ENCODE data around the gene CCSER1. TPM values are rescaled to one million over a fixed set of nuclear protein-coding genes. Genes with fewer than 3 reads are reported as not detected.
A peak's percentile ranks its signal among the peaks of the same experiment; 100 is the strongest.

The CCSER1 gene
- total RNA-seq, 1 experiment from 2014 or later, result not detected

DNA sequence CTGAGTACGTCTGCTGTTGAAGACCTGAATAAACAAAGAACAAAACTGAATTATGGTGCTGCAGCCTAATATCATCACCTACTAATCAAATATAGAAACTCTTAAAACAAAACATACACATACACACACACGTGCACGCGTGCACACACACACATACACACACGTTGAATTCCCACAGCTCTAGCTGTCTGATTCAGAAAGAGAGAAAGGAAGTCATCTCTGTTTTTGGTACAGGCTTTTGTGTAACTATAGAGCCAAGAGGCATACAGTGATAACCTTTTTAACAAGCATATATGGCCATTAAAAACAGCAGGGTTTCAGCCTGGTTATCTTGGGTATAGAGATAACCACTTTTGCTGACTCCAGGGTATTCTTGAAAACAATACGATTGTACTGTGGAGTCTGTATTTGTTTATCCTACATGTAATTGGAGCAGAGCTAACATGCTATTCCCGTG lies 823.2 kb downstream of the CCSER1 start:
- DNase-seq (ENCODE audit: low spot score), result peak; percentile 25

DNA sequence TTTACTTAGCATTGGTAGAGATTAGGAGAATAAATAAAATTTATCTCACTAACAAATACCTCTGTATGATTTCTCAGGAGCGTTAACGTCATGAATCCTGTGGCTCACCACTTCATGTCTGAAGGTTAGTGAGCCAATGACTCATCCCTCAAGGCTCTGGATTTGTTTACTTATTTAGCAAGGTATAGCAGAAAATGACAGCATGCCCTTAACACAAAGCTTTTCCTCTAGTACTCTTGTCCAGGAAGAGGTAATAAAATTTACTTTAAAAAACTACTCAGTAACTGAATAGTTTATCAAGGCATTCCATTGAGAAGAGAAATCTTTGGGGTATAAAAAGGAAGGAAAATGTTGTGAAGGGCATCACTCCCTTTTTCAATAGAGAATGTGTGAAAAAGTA lies 823.8 kb downstream of the CCSER1 start:
- DNase-seq (ENCODE audit: low spot score), result peak; percentile 81

DNA sequence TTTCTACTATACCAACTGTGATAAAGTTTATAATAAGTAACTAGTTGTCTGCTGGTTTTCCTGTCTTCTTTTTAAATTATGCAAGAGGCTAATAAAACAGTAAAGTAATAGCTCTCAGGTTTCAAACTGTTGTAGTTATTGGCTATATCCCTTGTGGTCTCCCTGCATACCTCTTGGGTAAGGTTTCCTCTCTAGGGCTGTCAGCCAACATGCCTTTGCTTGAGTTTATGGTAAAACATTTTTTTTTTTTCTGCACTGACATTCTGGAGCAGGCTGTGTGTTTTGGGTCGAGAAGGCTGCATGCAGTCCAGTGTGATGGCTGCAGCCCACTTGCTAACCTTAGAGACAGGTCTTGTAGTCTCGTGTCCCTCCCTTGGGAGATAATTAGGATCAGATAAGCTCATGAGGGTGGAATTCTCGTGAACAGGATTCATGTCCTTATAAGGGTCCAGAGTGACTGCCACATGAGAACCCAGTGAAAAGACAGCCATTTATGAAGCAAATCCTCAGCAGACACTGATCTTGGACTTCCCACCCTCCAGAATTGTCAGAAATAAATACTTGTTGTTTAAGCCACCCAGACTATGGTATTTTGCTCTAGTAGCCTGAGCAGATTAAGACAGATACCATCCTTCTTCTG lies 831.2 kb downstream of the CCSER1 start:
- DNase-seq (ENCODE audit: low spot score), result peak; percentile 45

DNA sequence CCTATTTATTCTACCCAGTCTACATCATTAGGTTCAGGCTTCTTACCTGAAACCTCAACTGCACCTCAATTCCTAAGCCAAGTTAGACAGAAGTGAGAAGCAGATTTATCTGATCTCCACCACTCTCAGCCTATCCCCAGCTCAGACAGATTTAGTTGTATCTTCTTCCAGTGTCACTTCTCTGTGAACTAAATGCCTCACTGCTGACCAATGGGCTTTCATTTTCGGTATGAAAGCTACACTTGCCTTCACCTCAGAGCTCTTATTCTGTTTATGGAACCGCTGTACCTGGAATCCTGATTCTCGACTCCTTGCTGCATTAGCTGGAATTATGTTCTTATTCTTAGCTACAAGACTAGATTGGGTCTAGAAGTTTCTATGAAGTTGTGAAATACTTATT lies 833.2 kb downstream of the CCSER1 start:
- no peak for DNase-seq (ENCODE audit: low spot score)

DNA sequence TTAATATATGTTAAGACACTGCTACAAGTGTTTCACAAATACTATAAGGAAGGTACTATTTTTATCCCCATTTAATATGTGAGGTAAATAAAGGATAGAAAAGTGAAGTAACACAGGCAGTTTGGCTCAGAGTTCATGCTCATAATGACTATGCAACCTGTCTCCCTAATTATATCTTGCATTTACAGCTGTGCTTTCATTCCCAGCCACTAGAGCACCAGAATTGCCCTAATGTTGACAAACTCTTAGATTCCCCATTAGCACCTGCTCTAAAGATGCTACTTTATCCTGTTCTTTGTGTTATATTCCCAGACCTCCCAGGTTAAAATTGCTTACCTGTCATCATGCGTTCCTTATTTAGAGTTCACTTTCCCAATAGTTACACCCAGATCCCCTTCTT lies 833.6 kb downstream of the CCSER1 start:
- no peak for DNase-seq (ENCODE audit: low spot score)

DNA sequence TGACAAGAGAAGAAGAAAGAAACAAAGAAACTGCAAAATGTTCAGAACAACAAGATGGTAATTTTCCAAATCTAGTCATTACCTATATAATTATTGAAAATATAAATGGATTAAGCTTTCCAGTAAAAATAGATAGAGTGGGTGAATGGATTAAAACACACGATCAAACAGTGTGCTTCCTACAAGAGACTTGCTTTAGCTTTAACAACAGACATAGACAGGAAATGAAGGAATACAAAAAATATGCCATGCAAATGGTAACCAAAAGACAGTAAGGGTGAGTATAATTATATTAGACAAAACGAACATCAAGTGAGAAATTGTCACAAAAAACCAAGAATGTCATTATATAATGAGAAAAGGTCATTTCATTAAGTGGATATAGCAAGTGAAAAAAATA lies 842.8 kb downstream of the CCSER1 start:
- DNase-seq (ENCODE audit: low spot score), result no peak

DNA sequence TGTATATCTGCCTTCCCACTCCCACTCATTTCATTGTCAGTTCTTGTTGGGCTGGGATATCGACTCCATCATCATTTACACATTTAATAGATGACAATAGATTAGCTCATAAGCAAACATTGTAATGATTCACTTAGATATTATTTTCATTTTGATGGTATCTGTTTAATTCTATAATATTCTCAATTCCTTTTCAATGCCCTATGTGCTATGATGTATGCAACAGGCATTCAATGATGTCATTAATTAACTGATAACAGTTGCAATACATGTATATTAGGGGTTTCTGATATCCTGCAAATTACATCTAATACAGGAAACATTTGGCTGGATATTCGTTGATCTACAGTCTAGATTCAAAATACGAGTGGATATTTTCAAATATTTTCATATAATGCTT lies 850.5 kb downstream of the CCSER1 start:
- no peak for DNase-seq (ENCODE audit: low spot score)

DNA sequence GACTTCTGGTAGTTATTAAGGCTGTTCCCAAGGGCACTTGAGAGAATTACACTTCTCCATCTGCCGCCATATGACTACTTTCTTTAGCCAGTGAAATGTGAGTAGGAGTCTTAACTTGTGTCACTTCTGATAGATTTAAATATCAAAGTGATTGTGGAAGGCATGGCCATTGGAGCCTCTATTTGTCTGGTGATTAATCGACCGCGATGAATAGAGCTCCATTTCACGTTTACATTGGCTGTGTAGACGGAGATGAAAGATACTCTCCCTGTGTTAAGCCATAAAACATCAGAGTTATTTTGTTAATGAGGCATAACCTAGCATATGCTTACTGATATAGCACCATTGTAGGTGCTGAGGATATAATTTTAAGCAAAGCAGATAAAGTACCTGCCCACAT lies 852.4 kb downstream of the CCSER1 start:
- DNase-seq (ENCODE audit: low spot score), result no peak

DNA sequence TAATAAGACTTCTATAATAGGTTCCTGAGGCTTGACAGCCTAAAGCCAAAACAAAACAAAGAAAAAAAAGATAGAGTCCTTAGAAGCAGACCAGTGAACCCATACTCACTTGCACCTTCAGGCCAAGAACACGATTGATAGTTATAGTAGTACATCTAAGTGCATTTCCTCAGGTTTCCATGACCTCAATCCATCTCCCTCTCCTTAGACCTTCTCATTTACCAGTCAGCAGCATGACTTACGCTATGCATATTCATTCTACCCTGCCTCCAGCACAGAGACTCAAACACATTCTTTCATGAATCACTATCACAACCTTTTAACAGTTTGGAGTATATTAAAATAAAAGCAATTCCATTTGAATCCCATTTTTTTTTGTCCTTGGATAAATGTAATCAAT lies 855.6 kb downstream of the CCSER1 start:
- DNase-seq (ENCODE audit: low spot score), result no peak

DNA sequence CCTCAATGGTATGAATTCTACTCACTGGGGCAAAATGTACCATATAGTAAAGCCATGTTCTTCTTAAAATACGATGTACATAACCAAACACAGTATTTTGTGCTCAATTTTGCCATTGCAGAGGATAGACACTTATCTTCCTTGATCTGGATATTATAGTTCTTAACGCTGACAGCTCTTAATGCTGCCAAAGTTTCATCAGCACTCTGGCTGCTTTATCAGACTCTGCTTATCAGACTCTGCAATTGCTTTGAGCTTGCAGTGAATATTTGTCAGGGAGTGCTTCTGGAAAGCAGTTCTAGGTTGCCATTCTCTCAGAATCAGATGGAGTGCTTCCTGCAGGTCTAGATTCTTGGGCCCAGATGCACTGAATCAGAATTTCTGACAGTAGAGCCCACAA lies 863.1 kb downstream of the CCSER1 start:
- no peak for DNase-seq (ENCODE audit: low spot score)

DNA sequence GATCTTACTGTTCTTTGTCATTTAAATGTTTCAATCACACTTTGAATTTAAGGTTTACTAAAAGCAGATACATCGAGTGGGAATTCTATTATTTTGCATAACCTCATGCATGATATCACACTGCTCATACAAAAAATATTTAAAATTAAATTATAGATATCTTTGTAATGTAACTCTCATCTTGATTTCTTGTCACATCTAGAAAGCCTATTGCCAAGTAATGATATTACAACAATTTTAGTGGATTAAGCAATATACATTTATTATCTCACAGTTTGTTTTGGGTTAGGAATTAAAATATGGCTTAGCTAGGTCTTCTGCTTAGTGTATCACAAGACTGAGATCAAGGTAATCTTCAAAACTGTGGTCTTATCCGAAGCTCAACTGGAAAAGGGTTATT lies 865.0 kb downstream of the CCSER1 start:
- DNase-seq (ENCODE audit: low spot score), result no peak

DNA sequence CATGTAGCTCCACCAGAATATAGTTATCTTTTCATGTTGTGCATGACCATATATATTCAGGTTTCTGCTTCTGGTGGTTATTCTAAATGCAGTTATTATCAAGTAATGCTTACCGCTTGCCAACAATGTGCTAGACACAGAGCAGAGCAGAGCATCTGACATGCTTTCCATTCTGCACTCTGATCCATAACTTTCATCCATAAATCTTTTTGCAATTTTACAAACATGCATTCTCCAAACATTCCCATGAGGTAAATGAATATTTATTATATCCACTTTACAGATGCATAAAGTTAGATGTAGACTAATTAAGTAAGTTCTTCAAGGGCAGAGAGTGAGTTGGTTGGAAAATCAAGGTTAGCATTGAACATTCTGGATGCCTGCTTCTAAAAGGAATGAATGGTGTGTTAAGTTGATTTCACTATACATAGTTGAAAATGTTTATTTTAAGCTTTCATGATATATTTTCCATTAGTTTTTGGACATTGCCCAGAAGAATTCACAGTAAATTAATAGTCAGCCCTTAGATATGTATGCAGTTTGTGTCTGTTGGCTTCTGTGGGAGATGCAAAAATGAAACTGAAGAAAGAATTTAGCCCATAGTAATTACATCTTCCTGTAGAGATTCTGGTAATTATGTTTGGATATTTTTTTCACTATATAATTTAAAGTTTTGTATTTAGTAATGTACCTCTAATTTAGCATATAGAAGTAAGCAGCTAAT lies 867.8 kb downstream of the CCSER1 start:
- DNase-seq (ENCODE audit: low spot score), result no peak

DNA sequence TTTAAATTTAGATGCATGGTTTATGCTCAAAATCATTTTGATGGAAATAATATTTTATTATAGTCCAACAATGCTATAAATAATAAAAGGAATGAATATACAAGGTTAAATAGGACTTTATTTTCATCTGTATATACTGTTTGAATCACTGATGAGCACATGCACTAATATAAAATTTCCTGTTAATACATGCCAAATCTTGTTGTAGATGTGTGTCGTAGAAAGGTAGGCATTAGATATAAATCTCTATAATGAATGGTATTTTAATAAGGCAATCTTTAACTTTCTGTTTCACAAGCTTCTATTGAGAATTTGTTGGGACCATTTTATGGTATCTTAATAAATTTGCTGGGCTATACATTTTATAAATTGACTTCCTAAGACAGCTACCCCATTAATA lies 868.8 kb downstream of the CCSER1 start:
- DNase-seq (ENCODE audit: low spot score), result no peak

DNA sequence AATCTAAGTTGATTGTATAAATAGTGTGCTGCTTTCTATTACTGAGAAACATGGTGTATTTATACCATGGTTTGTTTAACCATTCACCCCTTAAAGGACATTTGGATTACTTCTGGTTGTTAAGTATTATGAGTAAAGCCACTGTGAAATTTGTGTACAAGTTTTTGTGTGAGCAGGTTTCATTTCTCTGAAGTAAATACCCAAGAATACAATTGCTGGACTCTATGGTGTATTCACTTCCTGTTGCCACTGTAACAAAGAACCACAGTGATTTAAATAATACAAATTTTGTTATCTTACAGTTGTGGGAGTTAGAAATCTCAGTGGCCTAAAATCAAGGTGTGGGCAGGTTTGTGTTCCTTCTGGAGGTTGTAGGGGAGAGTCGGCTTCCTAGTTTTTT lies 869.6 kb downstream of the CCSER1 start:
- DNase-seq (ENCODE audit: low spot score), result no peak

DNA sequence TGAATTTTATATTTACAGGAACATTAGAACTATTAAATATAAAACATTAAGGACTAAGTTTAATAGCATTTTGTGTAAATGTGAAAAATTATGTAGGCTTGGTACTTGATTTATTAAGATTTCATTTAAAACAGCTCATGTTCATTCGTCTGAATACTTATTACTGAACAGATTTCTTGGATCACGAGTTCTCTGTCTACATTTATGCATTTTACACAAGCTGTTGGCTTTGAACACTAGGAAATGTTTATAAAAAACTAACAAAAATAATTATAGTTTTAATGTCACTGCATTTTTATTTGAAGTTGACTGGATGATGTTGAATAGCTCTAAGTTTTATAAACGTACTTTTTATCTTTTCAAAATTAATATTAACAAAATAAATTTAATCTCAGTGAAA lies 888.7 kb downstream of the CCSER1 start:
- DNase-seq (ENCODE audit: low spot score), result no peak

DNA sequence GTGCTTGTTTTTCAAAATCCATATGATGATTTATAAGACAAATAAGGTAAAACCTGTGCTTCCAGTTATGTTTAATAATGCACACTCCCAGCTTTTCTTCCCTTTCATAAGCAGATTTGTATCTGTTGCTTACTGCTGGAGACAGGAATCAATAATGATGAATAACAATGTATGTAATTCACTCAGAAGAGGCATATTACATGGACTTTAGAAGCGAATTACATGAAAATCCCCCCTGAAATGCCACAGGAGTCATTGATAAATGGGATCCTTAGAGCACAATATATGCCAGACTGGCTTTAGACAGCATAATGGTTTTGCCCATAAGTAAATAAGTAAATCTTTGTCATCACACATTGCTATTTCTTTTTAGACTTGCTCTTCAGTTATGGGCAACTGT lies 892.3 kb downstream of the CCSER1 start:
- no peak for DNase-seq (ENCODE audit: low spot score)

DNA sequence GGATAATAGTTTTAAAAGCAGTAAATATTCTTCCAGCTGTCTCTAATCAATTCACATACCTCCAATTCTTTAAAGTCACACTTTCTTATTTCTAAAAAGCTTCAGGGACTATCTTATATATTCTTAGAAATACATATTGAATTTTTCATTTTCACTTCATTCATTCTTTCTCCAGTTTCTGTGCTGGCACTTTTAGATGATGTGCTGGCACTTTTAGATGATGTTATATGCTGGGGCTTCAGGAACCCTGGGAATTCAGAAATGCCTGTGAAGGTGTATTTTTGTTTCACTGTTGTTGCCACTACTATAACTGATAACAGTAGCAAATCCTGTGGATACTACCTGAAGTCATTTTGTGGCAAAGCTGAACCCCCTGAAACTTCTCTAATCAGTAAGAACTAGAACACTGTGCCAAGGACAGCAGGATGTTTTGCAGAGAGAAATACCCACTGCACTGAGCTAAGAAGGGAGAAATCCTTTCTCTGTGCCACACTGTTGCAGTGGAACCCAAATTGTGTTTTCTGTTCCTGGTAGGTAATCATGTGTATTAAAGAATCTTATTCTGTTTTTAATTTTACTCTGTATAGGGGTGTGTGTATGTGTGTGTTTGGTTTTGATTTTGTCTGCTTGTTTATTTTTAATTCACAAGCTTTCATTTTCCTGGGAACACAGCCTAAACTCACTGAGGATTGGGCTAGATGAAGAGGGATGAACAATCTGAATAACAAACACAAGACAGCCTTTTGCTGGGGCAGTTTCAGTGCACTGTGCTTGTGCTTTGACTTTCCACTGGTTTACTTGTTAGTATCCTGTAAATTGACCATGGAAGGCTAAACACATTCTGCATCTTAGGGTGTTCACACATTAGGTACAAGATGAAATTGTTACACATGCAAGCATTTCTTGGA lies 898.3 kb downstream of the CCSER1 start:
- no peak for DNase-seq (ENCODE audit: low spot score)

DNA sequence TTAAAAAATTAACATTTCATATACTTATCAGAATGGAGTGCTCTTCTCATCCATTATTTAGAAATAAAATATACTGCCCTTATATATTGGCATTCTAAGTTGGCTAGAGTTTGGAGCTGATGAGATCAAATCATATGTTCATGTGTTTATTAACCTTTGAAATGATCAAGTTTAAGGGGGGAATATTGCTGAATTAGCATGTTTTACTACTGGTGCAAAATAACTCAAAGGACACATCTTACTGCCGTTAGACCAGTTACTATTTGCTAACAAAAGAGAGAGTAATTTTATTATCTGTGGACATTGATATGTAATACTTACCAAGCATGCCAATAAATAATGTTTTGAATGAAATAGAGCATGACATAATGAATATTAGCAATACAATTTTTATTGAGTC lies 901.0 kb downstream of the CCSER1 start:
- DNase-seq (ENCODE audit: low spot score), result no peak

DNA sequence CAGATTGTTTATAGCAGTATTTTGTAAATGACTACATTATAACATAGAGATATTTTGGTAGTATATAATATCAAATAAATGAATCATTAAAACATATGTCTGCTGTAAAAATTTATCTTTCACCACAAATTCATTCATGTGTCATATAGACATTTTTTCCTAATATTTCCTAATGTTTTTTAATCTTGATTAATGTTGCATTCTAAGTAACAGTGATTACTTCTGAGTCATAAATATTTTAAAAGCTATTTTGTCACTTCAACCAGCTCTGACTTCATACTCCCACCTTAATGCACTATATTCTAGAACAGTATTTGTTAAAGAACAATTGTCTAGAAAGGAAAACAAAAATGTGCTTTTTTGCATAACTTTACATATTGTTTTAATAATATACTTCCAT lies 904.6 kb downstream of the CCSER1 start:
- DNase-seq (ENCODE audit: low spot score), result no peak

DNA sequence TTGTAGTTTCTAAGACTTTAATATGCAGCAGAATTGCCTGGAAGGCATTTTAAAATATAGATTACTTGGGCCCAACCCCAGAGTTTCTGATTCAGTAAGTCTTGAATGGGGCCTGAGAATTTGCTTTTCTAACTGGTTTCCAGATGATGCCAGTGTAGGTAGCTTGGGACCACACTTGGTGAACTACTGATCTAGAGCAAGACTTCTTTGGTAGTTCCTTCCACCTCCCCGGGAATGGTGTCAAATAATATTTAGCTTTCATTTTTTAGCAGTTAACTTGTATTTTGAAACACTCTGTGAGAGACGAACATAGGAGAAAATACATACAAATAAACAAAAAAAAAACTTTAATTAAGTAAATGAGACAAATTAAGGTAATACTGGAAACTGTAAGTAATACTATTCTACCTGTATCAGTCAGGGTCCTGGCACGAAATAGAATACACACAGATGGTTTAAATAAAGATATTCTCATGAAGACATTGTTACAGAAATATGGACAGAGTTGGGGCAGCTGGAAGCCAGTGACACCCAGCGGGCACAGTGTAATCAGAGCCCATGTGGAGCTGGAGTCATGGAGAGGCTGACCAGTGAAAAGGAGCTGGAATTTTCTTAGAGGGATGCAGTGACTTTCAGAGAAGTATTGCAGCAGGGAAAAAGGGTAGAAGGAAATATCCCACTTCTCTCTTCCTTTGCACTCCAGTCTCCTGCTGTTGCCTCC lies 905.7 kb downstream of the CCSER1 start:
- no peak for DNase-seq (ENCODE audit: low spot score)

DNA sequence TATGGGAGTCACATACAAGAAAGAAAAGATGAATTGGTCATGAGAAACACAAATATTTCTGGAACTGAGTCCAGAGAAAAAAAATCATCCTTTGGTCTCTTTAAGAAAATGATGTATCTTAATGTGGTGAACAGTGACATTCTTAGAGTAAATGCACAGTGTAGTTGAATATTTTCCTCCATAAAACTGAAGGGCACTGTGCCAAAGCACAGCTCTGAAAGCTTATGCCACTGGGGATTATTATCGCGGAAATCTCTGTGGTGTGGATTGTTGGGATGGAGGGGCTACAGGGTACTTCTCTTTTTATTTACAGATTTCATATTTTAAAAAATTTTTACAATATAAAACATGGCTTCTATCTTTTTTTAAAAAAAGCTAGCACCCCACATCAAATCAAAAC lies 908.1 kb downstream of the CCSER1 start:
- DNase-seq (ENCODE audit: low spot score), result no peak

DNA sequence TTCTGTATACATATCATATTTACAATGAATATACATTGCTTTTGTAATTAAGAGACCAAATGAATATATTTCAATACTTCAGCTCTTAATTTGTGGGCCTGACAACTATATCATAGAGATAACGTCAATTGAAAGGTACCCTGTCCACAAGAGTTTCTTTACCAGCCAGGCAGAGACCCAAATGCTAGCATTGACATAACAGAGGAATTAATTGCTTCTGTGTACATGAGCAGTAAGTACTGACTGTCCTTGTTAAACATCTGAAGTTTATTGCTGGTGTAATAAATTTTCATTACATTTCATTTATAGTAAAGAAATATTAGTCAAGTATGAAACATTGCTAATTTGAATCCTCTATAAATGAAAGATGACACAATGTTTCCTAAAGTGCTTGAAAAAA lies 910.8 kb downstream of the CCSER1 start:
- DNase-seq (ENCODE audit: low spot score), result no peak
